DOHH2 (cell line): ENCODE results near the gene LRRN3.

ENCODE experiments used
- H3F3A ChIP-seq: fragments of 200-600 bp; sonication (generic), shearing (Covaris generic); 2 replicates; pipeline ENCODE4 v1.6.0; 2016; ENCODE audit warnings: antibody characterized with exemption, mild to moderate bottlenecking; ENCODE audit not compliant: control insufficient read depth, insufficient read depth
- H3K27ac ChIP-seq: fragments of 200-600 bp; sonication (generic); 2 replicates; pipeline ENCODE4 v1.5.1; 2014; ENCODE audit warnings: low read depth, mild to moderate bottlenecking, low read length, moderate library complexity
- H3K27me3 ChIP-seq: fragments of 200-600 bp; sonication (generic); 2 replicates; pipeline ENCODE4 v1.6.1; 2014; ENCODE audit warnings: mild to moderate bottlenecking, low read length, mixed read lengths; ENCODE audit not compliant: control insufficient read depth
- H3K36me3 ChIP-seq: fragments of 200-600 bp; sonication (generic); 2 replicates; pipeline ENCODE4 v1.6.1; 2014; ENCODE audit warnings: mild to moderate bottlenecking, low read length, moderate library complexity, mixed read lengths; ENCODE audit not compliant: control insufficient read depth
- H3K4me1 ChIP-seq: fragments of 200-600 bp; sonication (generic); 2 replicates; pipeline ENCODE4 v1.6.1; 2014; ENCODE audit warnings: mild to moderate bottlenecking, low read length, mixed read lengths; ENCODE audit not compliant: control insufficient read depth
- H3K4me2 ChIP-seq: fragments of 200-600 bp; sonication (generic); 2 replicates; pipeline ENCODE4 v1.6.0; 2014; ENCODE audit warnings: mild to moderate bottlenecking, low read length, moderate library complexity
- H3K4me3 ChIP-seq: fragments of 200-600 bp; sonication (generic); 2 replicates; pipeline ENCODE4 v1.5.1; 2014; ENCODE audit warnings: mild to moderate bottlenecking, low read length, mixed read lengths
- H3K79me2 ChIP-seq: fragments of 200-600 bp; sonication (generic); 2 replicates; pipeline ENCODE4 v1.6.1; 2014; ENCODE audit warnings: mild to moderate bottlenecking, low read length, mixed read lengths; ENCODE audit not compliant: control insufficient read depth
- H3K9me2 ChIP-seq: fragments of 200-600 bp; sonication (generic); replicated peaks from 2 replicates; pipeline ENCODE4 v1.6.1; 2014; ENCODE audit warnings: mild to moderate bottlenecking, low read length, mixed read lengths; ENCODE audit not compliant: control insufficient read depth
- H3K9me3 ChIP-seq: fragments of 200-600 bp; sonication (generic); 2 replicates; pipeline ENCODE4 v1.6.1; 2014; ENCODE audit warnings: antibody characterized with exemption, low read length, mixed read lengths; ENCODE audit not compliant: control insufficient read depth, insufficient read depth
- H4K20me1 ChIP-seq: fragments of 200-600 bp; sonication (generic); 2 replicates; pipeline ENCODE4 v1.6.0; 2014; ENCODE audit warnings: low read depth, mild to moderate bottlenecking, antibody characterized with exemption, low read length, moderate library complexity; ENCODE audit not compliant: control insufficient read depth, insufficient read depth
- CTCF ChIP-seq: fragments of 200-600 bp; sonication (generic); IDR thresholded peaks from one replicate; pipeline ENCODE4 v1.5.1; 2014; ENCODE audit warnings: antibody characterized with exemption, mild to moderate bottlenecking, low read depth, low read length; ENCODE audit not compliant: poor library complexity, severe bottlenecking
- EZH2phosphoT487 ChIP-seq: fragments of 200-600 bp; sonication (generic); IDR thresholded peaks from 2 replicates; pipeline ENCODE4 v1.6.1; 2017; ENCODE audit warnings: borderline replicate concordance, mild to moderate bottlenecking, antibody characterized with exemption, low read length, moderate library complexity, mixed read lengths

LRRN3 gene

GRCh38 chr7:111137296-111138192 lies 46.6 kb downstream of the LRRN3 start:
- Histone ChIP-seq H4K20me1 (no peaks in the 10 kb centered on the region), H3K9me2 (no peaks in the 10 kb centered on the region), H3K4me1 (peaks cover 11% of the 10 kb centered on the region), H3K27me3 (no peaks in the 10 kb centered on the region), H3K36me3 (no peaks in the 10 kb centered on the region), H3F3A (no peaks in the 10 kb centered on the region), H3K4me2 (no peak overlapping the region), H3K9me3 (no peaks in the 10 kb centered on the region), H3K27ac (no peak overlapping the region), H3K79me2 (no peaks in the 10 kb centered on the region), H3K4me3 (no peak overlapping the region)
- no peak for TF ChIP-seq EZH2phosphoT487
- TF ChIP-seq CTCF = no peak

GRCh38 chr7:111138193-111138569 lies 47.3 kb downstream of the LRRN3 start:
- H3K9me2 ChIP-seq = no peaks in the 10 kb centered on the region
- no peaks in the 10 kb centered on the region for H3K36me3 ChIP-seq
- H3F3A ChIP-seq = no peaks in the 10 kb centered on the region
- peaks cover 11% of the 10 kb centered on the region for H3K4me1 ChIP-seq
- H4K20me1 ChIP-seq = no peaks in the 10 kb centered on the region
- no peak overlapping the region for H3K27ac ChIP-seq
- TF ChIP-seq CTCF (no peak), EZH2phosphoT487 (no peak)
- no peaks in the 10 kb centered on the region for H3K9me3 ChIP-seq
- H3K27me3 ChIP-seq = no peaks in the 10 kb centered on the region
- no peak overlapping the region for H3K4me3 ChIP-seq
- H3K79me2 ChIP-seq = no peaks in the 10 kb centered on the region
- no peak overlapping the region for H3K4me2 ChIP-seq

GRCh38 chr7:111138586-111138985 lies 47.7 kb downstream of the LRRN3 start:
- Histone ChIP-seq H3K27ac (no peak overlapping the region), H3F3A (no peaks in the 10 kb centered on the region), H3K27me3 (no peaks in the 10 kb centered on the region), H3K36me3 (no peaks in the 10 kb centered on the region), H3K79me2 (no peaks in the 10 kb centered on the region), H3K9me2 (no peaks in the 10 kb centered on the region), H3K9me3 (no peaks in the 10 kb centered on the region), H4K20me1 (no peaks in the 10 kb centered on the region), H3K4me2 (no peak overlapping the region), H3K4me1 (peaks cover 11% of the 10 kb centered on the region), H3K4me3 (no peak overlapping the region)
- TF ChIP-seq CTCF (no peak), EZH2phosphoT487 (no peak)
